Uterus (tissue), 2 donors: ENCODE measurements around the gene MRM1.

Experiments
- CTCF ChIP-seq, 4 experiments: fragments of 200-600 bp in 2 of 4; fragments of 450-650 bp in 2 of 4; sonication (generic) in 2 of 4; IDR thresholded peaks; one replicate each; pipeline ENCODE4 v1.5.1; 2016 to 2019; ENCODE audit warnings: antibody characterized with exemption in 4 of 4, mild to moderate bottlenecking in 2 of 4, moderate library complexity in 1 of 4
- POLR2A ChIP-seq, 2 donors: fragments of 450-650 bp; IDR thresholded peaks; one replicate each; pipeline ENCODE4 v1.6.1; 2016; ENCODE audit warnings: antibody characterized with exemption in 2 of 2, mild to moderate bottlenecking in 1 of 2, moderate library complexity in 1 of 2

GRCh38 chr17:36616061-36617029, 15.0 kb downstream of the MRM1 start:
- TF ChIP-seq CTCF (IDR thresholded peaks at IDR 0.05) (no peak), POLR2A (IDR thresholded peaks at IDR 0.05) (no peak)
